ENCODE measurements around the gene CCL13.

The CCL13 gene

DNA sequence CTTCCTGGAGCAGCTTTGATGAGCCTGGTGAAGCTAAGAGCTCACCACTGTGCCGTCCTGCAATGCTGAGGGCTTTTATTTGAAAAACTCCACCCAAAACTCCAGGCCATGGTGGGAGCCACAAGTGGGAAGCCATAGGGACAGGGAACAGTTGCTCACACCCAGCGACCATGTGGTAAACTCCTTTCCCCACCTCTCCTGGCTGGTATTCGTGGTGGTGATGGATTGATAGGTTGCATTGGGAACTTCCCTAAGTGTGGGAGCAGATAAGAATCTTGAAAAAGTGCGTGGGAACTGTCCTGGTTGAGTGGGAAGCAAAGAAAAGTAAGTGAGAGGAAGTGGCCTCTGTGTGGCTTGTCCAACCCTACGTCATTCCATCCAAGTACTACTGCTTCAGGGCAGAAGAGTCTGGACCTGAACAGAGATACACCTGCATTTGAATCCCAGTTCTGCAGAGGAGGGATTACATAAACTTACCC lies 6.9 kb downstream of the CCL13 start, which contains the start of gene CCL1:
CCL1 (minus strand) TSS at position 51 of the 479 bp plus-strand sequence. CDS start 72 bp downstream, outside the sequence.
- DNase-seq (ENCODE audit: low read depth) = no peak

DNA sequence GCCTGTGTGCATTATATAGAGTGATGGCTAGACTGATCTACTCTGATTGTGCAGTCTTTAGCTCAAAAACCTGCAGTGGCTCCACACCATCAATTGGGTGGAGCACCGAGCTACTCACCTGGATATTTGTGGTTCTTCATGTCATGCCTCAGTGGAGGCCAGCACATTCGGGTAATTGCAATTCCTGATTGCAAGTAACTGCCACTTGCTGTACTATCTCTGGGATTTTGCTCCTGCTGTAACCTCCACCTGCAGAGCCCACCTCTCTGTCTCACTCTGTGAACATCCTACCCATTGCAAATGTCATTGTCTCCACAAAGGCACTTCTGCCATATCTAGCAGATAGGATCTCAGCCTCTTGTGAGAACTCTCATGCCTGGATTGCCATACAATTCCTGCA lies 8.5 kb downstream of the CCL13 start:
- no peak for DNase-seq (ENCODE audit: low read depth)

DNA sequence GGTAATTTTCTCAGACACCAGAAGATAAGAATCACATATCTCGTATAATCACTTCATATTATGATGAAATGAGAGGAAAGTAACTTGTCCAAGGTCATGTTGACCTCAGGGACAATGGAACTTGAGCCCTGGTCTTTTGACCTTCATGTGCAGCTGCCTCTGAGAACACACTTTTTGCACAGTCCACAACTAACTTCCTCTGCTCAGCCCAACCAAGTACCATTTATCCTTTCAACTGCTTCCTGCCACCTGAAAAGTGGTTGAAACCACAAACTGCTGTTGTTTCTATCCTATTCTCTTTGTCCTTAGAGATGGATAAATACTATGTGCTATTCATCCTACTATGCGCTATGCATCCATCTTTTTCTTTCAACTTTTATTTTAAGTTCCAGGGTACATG lies 9.1 kb downstream of the CCL13 start:
- no peak for DNase-seq (ENCODE audit: low read depth)

DNA sequence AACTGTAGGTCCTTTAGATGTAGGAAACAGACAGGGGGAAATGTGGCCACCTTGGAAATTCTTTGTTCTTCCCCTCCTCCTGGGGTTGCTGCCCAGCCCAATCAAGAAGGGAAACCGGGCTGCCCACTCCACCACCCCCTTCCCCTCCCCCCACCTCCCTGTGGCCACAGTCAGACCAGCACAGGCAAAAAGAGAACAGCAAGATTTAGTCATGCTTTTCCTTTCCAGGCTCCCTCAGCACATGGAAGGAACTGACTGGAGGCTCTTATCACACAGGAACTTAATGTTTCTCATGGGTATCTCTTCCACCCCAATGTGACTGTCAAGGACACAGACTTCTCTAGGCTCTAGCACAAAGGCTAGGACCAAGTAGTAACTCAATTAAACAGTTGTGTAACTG lies 9.7 kb downstream of the CCL13 start:
- DNase-seq (ENCODE audit: low read depth) = no peak

DNA sequence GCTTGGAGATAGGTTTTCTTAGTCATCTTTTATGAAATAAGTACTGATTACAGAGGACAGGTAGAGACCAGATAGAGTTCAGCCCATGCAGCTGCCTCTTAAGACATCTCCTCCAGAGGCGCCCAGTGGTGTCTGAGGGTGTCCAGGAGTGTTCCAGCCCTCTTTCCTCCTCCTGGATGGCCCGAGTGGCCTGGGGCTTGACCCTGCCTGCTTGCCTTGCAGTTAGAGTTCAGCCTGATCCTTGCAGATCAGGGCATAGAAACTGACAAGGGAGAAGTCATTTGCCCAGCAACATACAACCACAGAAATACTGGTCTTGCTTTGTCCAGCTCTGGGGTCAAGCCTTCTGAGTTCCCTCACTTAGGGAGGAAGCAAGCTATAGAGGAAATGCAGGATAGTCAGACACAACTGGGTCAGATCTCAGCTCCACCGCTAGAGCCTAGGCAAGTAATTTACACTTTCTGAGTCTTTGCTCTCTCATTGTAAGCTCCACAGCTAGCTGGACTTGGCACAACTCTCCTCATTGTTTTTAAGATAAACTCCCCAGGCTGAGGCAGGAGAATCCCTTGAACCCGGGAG lies 10.3 kb downstream of the CCL13 start:
- DNase-seq (ENCODE audit: low read depth) = no peak

DNA sequence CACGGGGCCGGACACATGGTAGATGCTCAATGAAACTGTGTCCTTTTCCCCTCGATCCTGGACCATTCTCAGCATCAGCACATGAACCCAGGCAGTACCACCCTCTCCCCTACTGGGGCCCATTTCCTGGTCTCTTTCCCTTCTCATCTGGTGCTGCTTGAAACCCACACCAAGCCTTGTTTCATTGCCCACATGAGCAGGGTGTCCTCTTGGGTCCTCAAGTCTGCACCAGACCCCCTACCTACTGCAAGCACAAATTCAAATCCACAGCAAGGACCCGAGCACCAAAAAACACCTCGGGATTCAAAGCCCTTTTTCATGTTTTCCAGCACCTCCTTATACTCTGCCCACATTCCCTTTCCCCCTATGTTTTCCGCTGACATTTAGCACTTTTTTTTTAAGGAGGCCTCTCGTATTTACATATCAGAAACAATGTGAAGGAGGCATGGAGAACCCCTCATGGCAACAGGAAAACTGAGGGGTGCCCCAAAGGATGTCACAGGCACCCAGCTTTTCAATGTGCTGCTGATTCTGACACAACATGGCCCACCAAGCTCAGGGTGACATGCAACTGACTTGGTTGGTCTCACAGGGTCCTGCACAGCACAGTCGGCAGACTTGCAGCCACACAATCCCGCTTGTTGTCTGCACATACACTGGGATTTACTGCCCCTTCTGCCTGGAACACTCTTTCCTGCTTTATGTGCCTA lies 11.4 kb downstream of the CCL13 start:
- DNase-seq (ENCODE audit: low read depth) = no peak

DNA sequence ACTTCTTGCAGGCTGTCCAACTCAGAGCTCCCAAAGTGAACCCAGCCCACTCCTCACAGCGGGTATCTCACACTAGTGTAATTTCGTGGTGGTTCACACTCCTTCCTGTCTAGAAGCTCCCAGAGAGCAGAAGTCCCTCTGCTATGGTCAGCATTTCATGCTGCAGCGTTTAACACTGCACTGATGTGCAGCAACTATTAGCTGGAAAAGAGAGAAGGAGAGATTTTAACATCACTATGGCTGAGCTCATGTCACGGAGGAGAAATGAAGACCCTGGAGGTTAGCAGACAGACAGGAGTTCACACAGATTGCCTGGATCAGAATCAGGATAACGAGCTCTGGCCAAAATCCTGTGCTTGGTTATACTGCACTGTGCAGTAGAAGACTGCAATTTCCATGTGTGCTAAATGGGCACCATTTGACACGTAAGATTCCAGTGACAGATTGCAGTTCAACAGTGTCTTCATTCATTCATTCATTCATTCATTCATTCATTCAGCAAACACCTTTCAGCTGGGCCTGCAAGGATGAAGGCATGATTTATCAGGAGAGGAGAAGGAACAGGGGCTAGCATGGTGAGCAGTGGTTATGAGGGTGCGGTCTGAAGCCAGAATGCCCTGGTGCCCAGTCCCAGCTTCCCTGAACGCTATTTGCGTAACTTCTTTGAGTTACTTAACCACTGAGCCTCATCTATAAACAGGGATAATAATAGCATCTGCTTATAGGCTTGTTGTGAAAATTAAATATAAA lies 12.1 kb downstream of the CCL13 start:
- DNase-seq (ENCODE audit: low read depth) = no peak

DNA sequence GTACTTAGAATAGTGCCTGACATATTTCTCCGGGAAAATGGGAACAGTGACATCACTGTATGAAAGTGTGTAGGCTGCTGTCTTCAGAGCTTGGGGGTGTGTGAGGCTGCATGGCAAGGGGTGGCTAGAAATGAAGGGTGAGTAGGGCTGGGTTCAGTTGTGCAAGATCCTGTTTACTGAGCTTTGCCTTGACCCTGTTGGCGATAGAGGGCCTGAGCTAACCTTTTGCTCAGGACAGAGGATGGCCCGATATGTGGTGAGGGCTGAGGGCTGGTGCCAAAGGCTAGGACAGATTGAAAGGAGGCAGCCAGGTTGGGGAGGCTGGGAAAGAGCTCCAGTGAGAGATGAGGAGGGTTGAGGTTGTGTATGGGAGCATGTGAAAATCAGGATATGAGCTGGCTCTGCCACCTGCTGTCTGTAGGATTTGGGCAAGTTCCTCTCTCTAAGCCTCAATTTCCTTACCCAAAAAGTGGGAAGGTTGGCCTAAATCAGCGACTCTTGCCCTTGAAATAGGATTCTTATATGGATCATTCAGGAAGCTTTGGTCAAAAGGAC lies 12.7 kb downstream of the CCL13 start:
- no peak for DNase-seq (ENCODE audit: low read depth)

DNA sequence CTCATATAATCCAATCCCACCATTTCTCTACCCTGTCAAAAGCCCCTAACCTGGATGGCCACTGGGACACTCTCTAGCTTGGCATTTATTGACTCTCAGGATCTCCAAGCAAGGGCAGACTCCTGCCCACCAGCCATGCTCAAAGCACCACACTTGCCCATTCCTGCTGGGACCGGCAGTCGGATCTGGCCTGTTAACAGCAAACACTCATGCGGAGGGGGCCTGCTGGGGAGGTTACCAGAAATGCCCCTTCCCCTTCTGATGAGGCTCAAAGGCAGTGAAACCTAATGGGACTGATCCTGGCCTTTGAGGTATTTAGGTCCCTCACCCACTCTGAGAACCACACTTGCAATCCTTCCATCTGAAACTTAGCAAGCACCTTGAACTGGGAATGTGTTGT lies 13.3 kb downstream of the CCL13 start:
- no peak for DNase-seq (ENCODE audit: low read depth)

DNA sequence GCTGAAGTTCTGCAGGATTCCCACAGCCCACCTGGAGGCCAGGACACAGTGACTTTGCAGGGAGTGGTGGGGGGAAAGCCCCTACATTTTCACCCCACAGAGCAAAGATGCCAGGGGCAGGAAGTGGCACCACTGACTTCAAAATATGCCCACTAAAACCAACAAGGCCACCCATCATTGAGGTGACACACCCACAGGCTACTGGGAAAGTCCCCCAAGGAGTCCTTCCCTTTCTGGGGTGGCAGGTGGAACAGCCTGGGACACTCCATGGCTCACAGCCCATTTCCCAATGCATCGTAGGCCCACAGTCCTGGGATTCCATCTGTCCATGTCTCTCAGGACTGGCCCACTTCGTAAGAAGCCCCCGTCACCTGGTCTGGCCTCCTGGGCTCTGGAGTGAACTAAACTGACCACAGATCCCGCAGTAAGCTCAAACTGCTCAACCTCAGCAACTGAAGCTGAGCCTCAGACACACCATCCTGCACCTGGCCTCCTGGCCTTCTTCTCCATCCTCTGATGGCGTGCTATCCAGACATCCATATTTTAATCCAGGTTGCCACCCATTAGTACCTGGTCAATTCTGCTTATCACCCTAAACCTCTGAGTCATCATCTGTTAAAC lies 14.2 kb downstream of the CCL13 start:
- DNase-seq (ENCODE audit: low read depth) = no peak

DNA sequence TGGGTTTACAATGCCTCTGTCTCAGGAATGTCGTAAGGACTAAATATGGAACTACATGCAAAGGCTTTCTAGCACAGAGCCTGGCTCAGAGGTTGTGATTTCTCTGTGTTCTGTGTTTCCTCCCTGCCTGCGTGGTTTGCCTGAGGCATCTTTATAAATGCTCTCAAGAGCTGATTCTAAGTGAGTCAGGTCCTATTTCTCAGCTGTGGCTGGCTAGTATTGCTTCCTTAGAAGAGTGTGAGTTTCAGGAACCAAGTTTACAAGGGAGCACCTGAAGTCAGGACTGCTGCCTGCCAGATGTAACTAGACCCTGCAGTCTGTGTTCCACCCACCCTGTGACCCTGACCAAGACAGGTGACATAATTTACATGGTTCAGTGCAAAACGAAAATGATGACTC lies 14.7 kb downstream of the CCL13 start:
- no peak for DNase-seq (ENCODE audit: low read depth)

DNA sequence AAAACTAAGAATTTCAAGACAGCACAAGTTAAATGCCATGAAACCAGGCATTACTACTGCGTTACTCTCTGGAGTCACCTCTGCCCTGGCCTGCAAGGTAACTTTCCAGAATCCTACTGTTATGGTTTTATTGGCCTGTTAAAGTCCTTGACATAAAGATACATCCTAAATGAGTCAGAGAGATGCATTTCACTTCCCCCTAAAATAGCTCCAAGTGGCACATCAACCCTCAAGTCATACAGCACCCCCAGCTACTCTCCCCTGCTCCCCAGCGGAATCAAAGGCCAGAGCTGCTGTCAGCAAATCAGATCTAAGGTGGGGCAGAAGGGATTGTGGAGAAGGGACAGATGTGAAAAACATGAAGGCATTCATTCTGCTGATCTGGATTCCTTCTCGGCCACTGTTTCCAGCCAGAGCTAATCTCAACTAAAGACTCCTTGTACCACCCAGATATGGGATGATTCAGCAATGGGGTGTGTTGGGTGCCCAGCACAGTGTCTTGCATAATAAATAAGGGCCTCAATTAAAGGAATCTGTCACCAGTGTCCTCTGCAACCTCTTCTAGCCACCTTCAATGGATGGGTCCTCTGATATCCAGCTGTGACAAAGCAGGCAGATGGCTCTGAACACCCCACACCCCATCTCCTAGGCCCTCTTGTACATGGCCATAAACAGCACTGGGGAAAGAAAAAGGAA lies 15.3 kb downstream of the CCL13 start:
- DNase-seq (ENCODE audit: low read depth) = no peak

DNA sequence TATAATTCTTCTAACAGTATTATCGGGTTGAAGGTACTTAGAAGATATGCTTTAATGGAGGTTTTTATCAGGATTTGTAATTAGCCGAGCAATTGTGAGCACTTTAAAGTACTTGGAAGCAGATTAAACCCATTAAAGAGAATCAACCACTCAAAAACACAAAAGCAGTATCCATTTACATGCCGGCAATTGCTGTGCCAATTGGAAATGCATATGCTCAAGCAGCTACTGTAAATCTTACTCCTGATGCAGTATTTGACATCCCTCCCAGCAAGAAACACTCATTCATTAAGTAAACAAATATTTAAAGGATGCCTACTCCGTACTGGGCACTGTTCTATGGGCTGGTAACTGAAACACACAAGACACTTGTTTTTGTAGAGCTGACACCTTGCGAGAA lies 18.2 kb downstream of the CCL13 start:
- no peak for DNase-seq (ENCODE audit: low read depth)

DNA sequence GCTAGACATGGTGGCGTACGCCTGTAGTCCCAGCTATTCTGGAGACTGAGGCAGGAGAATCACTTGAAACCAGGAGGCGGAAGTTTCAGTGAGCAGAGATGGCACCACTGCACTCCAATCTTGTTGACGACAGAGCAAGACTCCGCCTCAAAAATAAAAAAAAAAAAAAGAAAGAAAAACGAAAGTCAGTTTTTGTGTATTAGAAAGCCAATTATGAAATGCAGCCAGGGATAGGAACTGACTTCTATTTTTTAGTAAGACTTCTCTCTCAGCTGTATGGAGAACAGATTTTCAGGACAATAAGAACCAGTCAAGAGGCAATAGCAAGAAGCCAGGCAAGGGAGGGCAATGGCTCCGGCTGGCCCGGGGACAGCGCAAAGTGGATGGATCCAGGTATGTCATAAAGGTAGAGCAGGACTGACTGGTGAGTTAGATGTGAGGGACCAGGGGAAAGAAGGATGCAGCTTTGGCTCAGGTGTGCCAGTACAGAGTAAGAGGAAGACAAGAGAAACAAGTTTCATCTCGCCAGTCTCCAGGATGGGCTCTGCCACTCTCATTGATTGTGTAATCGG lies 19.2 kb downstream of the CCL13 start:
- DNase-seq (ENCODE audit: low read depth) = no peak

DNA sequence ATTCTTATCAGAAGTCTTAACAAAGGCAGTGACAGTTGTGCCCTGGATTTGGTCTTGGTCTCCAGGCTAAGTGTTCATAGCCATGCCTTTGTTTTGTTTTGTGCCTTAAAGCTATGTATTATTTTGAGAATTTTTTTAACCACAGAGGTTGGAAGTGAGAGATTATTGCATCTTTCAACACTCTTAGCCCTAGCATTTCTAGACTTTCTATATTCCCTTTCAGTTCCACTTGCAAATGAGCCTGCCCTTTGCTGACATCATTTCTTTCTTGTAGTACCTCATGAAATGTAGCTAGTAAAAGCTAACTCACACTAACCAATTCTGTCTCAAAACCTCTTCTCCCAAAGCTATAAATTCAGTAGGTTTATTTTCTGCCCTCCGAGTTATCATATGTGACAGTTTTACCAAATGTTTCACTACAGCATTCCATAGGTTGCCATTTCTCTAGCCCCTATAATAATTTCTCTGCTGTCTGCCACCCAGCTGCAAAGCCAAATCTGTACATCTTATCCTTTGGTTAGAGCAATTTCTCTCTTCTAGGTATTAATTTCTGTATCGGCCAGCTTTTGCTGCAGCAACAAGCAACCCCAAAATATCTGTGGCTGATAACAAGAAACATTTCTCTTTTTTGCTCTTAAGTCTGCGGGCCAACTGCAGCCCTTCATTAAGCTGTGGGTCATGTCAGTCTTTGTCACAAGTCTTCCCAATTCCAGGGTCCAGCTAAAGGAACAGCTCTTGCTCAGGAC lies 21.0 kb downstream of the CCL13 start:
- no peak for DNase-seq (ENCODE audit: low read depth)

DNA sequence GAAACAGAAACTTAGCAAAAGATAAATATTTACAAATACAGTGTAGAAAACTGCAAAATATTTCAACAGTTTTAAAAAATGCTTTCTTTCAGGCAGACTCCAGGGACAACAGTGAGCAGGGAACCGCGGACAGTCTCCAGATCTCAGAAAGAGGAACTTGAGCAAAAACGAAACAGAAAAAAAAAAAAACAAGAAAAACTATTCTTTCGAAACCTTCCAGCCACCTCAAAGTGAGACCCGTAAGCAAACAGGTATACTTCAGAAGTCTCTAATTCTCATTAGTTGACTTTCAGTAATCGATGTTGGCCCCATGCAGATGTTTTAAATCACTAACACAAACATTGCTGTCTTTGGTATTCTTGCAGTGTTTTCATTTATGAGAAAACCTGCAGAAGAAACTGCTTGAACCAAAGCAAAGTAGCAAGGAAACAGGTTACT lies 22.4 kb downstream of the CCL13 start:
- DNase-seq (ENCODE audit: low read depth) = no peak

DNA sequence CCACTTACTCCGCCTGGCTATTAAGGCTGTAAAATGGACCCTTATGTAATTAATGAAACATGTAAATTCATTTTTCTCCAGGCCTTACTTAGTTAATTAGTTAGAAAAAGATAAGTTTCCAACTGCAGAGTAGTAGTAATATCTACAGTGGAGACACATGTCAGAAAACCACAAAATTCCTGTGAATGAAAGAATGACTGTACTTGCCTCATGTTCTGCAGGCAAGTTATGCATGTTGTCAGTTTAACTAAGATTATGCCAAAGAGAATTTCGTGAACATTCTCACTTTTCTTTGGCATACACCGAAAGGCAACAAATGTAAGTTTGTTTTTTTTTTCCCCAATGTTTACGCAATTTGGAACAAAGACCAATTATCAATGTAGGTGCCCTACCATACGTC lies 23.6 kb downstream of the CCL13 start:
- DNase-seq (ENCODE audit: low read depth) = no peak

DNA sequence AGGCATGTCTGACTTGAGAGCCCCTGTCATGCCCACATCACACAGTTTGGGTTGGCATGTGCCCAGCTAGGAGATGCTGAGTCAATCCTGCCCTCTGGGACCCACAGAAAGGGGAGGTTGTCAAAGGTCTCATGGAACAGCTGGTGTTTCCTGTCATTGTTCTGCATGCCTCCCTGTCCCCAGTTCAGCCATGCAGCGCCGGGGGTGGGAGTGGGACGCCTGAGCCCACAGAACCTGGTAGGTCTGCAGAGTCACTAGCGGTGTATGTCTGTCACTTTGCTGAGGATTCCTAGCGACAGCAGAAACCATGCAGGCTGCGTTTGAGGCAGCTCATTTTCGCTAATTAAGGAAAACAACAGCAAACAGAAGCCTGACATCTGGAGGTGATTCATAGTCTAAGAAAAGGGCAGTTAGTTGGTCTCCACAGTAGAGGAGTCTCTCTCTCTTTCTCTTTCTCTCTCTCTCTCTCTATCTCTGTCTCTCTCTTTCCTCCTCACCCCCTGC lies 26.4 kb downstream of the CCL13 start:
- DNase-seq (ENCODE audit: low read depth) = no peak

DNA sequence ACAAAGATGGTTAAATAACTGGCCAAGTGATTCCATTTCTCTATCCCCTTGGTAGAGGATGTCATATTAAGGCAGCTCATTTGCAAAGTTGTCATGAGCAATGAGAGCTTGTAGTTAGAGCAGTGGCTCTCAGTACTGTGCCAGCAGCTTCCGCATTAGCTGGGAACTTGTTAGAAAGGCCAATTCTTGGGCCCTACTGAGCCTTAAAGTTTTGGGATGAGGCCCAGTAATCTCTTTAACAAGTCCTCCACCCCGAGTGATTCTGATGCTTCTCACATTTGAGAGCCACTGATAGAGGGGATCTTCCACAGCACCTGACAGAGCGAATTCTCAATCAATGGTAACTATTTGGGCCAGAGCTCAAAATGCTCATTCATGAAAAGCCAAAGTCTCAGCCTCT lies 26.9 kb downstream of the CCL13 start:
- DNase-seq (ENCODE audit: low read depth) = no peak

DNA sequence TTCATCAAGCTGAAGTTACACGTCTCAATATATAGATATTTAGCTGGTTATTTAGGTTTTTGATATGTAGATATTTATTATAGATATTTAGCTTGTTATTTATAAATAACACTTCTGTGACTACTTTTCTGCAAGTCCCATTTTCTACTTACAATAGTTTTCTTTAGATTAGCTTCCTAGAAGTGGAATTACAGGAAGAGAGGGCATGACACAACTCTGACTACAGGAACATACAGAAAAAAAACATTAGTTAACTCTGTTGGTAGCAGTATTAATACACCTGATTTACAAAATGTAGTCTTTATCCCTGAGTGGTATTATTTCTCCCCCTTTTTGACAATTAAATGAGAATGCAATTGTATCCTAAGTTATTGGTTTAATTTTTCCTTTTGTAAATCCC lies 28.0 kb downstream of the CCL13 start:
- no peak for DNase-seq (ENCODE audit: low read depth)
